PC-9 (cell line): ENCODE measurements around the gene ALDH7A1. TPM values are rescaled to one million over a fixed set of nuclear protein-coding genes. Genes with fewer than 3 reads are reported as not detected.

ENCODE experiments used
- BruUV-seq: library from RNA; stranded (reverse); fragments of 400-500 nt; replicated peaks from 2 replicates; lab custom pipeline; 2021; lab: Mats Ljungman, UMichigan
- CTCF ChIA-PET: fragments of 300-600 bp; sonication (Branson Sonifier 250); formaldehyde crosslinking; loops from one replicate; lab custom pipeline; 2022; ENCODE audit warnings: antibody characterized with exemption; lab: Charles Lee
- POLR2A ChIA-PET: fragments of 300-600 bp; sonication (Branson Sonifier 250); formaldehyde crosslinking; loops from one replicate; lab custom pipeline; 2022; ENCODE audit warnings: antibody characterized with exemption; ENCODE audit not compliant: unreplicated experiment; lab: Charles Lee
- DNase-seq, 2 experiments: peaks; one replicate each; pipeline versions ENCODE4 v3.0.0 to v3.0.0-alpha.2; 2015 to 2022; ENCODE audit warnings: mixed read lengths in 1 of 2
- H2AFZ ChIP-seq: fragments of 200-600 bp; sonication (generic); 2 replicates; pipeline ENCODE4 v1.8.1; 2017; ENCODE audit warnings: antibody characterized with exemption
- H3F3A ChIP-seq: fragments of 200-600 bp; sonication (generic); 2 replicates; pipeline ENCODE4 v1.8.1; 2017; ENCODE audit warnings: antibody characterized with exemption, mild to moderate bottlenecking, low read depth; ENCODE audit not compliant: insufficient read depth
- H3K27ac ChIP-seq: fragments of 200-600 bp; sonication (generic); 2 replicates; pipeline ENCODE4 v1.6.1; 2016; ENCODE audit warnings: mixed run types
- H3K27me3 ChIP-seq: fragments of 200-600 bp; sonication (generic); 2 replicates; pipeline ENCODE4 v1.6.1; 2016; ENCODE audit warnings: low read depth, mixed run types; ENCODE audit not compliant: insufficient read depth
- H3K36me3 ChIP-seq: fragments of 200-600 bp; sonication (generic); 2 replicates; pipeline ENCODE4 v1.6.1; 2016; ENCODE audit warnings: low read depth, mixed run types
- H3K4me1 ChIP-seq: fragments of 200-600 bp; sonication (generic); replicated peaks from 2 replicates; pipeline ENCODE4 v1.6.1; 2016; ENCODE audit warnings: mixed run types; ENCODE audit not compliant: insufficient read depth
- H3K4me2 ChIP-seq: fragments of 200-600 bp; sonication (generic); 2 replicates; pipeline ENCODE4 v1.6.1; 2017; ENCODE audit warnings: mixed run types
- H3K4me3 ChIP-seq: fragments of 200-600 bp; sonication (generic); 2 replicates; pipeline ENCODE4 v1.6.1; 2016; ENCODE audit warnings: mixed run types
- H3K79me2 ChIP-seq: fragments of 200-600 bp; sonication (generic); 2 replicates; pipeline ENCODE4 v1.6.1; 2017; ENCODE audit warnings: low read depth, mixed run types
- H3K9me2 ChIP-seq: fragments of 200-600 bp; sonication (generic); 2 replicates; pipeline ENCODE4 v1.8.1; 2017; ENCODE audit warnings: mild to moderate bottlenecking; ENCODE audit not compliant: insufficient read depth
- H3K9me3 ChIP-seq: fragments of 200-600 bp; sonication (generic); 2 replicates; pipeline ENCODE4 v1.8.1; 2016; ENCODE audit warnings: low read depth; ENCODE audit not compliant: insufficient read depth
- H4K20me1 ChIP-seq: fragments of 200-600 bp; sonication (generic); 2 replicates; pipeline ENCODE4 v1.8.1; 2017; ENCODE audit not compliant: insufficient read depth
- CTCF ChIP-seq: fragments of 200-600 bp; sonication (generic); conservative IDR thresholded peaks from 2 replicates; pipeline ENCODE4 v1.6.1; 2017; ENCODE audit warnings: mixed run types, antibody characterized with exemption, mild to moderate bottlenecking, moderate library complexity
- EZH2 ChIP-seq: fragments of 200-600 bp; sonication (generic); IDR thresholded peaks from 2 replicates; pipeline ENCODE4 v1.8.0; 2017; ENCODE audit warnings: antibody characterized with exemption, low read depth
- intact Hi-C: fragments of 100-400 bp; cut with micrococcal nuclease; formaldehyde crosslinking; loops from one replicate; pipeline ENCODE4 v1.10.0; 2022; ENCODE audit not compliant: unreplicated experiment
- total RNA-seq: library from RNA; stranded (reverse); gene quantifications from 2 replicates; pipeline ENCODE4 v1.2.3, GENCODE V29; 2021

ALDH7A1 gene
- total RNA-seq, 1 experiment from 2014 or later = 109 TPM

GRCh38 chr5:126488443-126489065 is 106.5 kb downstream of the ALDH7A1 start:
- H3K9me2 ChIP-seq = no peaks in the 10 kb centered on the region
- TF ChIP-seq CTCF (no peak), EZH2 (no peak)
- H3K79me2 ChIP-seq = no peaks in the 10 kb centered on the region
- no peak overlapping the region for H3K27ac ChIP-seq
- no TSS peak for BruUV-seq
- H3K27me3 ChIP-seq = no peaks in the 10 kb centered on the region
- no peak overlapping the region for H2AFZ ChIP-seq
- no peaks in the 10 kb centered on the region for H3K9me3 ChIP-seq
- no peak for DNase-seq
- H3K4me2 ChIP-seq = no peak overlapping the region
- H3K4me1 ChIP-seq = no peaks in the 10 kb centered on the region
- POLR2A ChIA-PET = interaction anchor here (0.5 kb wide), 1 partner anchor 15 kb away, joined by 5 read pairs; no protein-coding TSS in a partner anchor
- intact Hi-C loops = no loop called here
- CTCF ChIA-PET = no interaction called here
- H3K4me3 ChIP-seq = no peak overlapping the region
- H3F3A ChIP-seq = no peaks in the 10 kb centered on the region; the same call in 1 of the 2 replicates
- no peaks in the 10 kb centered on the region for H4K20me1 ChIP-seq
- H3K36me3 ChIP-seq = peaks cover 41% of the 10 kb centered on the region

- H3K4me3 ChIP-seq = no peak overlapping the region
- no peaks in the 10 kb centered on the region for H3K4me1 ChIP-seq
- DNase-seq = no peak
- H4K20me1 ChIP-seq = no peaks in the 10 kb centered on the region
- ChIA-PET POLR2A (no interaction called here), CTCF (no interaction called here)
- no peak overlapping the region for H3K27ac ChIP-seq
- intact Hi-C loops = no loop called here
- H3K9me2 ChIP-seq = no peaks in the 10 kb centered on the region
- no peaks in the 10 kb centered on the region for H3K79me2 ChIP-seq
- TF ChIP-seq EZH2 = no peak
- no peak for TF ChIP-seq CTCF
- no peak overlapping the region for H3K4me2 ChIP-seq
- H2AFZ ChIP-seq = no peak overlapping the region
- no TSS peak for BruUV-seq
- no peaks in the 10 kb centered on the region; the same call in 1 of the 2 replicates for H3F3A ChIP-seq
- H3K36me3 ChIP-seq = peaks cover 36% of the 10 kb centered on the region
- no peaks in the 10 kb centered on the region for H3K9me3 ChIP-seq
- H3K27me3 ChIP-seq = no peaks in the 10 kb centered on the region
Observed at GRCh38 chr5:126487596-126487995, 107.4 kb downstream of the ALDH7A1 start.

GRCh38 chr5:126486332-126486731 is 108.7 kb downstream of the ALDH7A1 start:
- Histone ChIP-seq H3K4me3 (no peak overlapping the region), H2AFZ (no peak overlapping the region), H3K4me2 (no peak overlapping the region), H3K9me3 (no peaks in the 10 kb centered on the region), H3K27me3 (no peaks in the 10 kb centered on the region), H3K27ac (no peak overlapping the region), H3F3A (no peaks in the 10 kb centered on the region; the same call in 1 of the 2 replicates), H3K36me3 (peaks cover 36% of the 10 kb centered on the region), H3K79me2 (no peaks in the 10 kb centered on the region), H3K9me2 (no peaks in the 10 kb centered on the region), H3K4me1 (no peaks in the 10 kb centered on the region), H4K20me1 (no peaks in the 10 kb centered on the region)
- ChIA-PET CTCF (no interaction called here), POLR2A (no interaction called here)
- intact Hi-C loops = no loop called here
- no peak for TF ChIP-seq CTCF
- no peak for TF ChIP-seq EZH2
- DNase-seq = no peak
- BruUV-seq = no TSS peak
